Pericardium fibroblast (primary cell): Measurements from ENCODE around the gene GAPDHS. TPM values are rescaled to one million over a fixed set of nuclear protein-coding genes. Genes with fewer than 3 reads are reported as not detected.

Experiments used
- total RNA-seq: library from RNA; depleted of rRNA; stranded (reverse); fragments of >200 nt; gene quantifications from 2 replicates; pipeline ENCODE4 v1.2.3, GENCODE V29; 2015

The GAPDHS gene
- not detected in 2 replicates for total RNA-seq

GRCh38 chr19:35533201-35533821 is at the start of gene GAPDHS:
Gene GAPDHS (plus strand): TSS chr19:35533456. CDS start chr19:35533528, 72 bp downstream.

GRCh38 chr19:35490364-35490763 is 42.9 kb upstream of the GAPDHS start, which contains the start of gene KRTDAP:
Gene KRTDAP (minus strand): TSS chr19:35490464. CDS start chr19:35490442, 22 bp downstream.

GRCh38 chr19:35513628-35514281 is 19.5 kb upstream of the GAPDHS start, which contains the start of gene DMKN:
Gene DMKN (minus strand): TSS chr19:35513649. CDS start chr19:35513475, 174 bp downstream.

GRCh38 chr19:35528218-35529038 is 4.8 kb upstream of the GAPDHS start, which contains the start of gene SBSN:
Gene SBSN (minus strand): TSS chr19:35528311. CDS start chr19:35528281, 30 bp downstream.

GRCh38 chr19:35545001-35545854 is 12.0 kb downstream of the GAPDHS start, which contains the start of gene TMEM147:
Gene TMEM147 (plus strand): TSS chr19:35545626. CDS start chr19:35545740, 114 bp downstream.

GRCh38 chr19:35563207-35563829 is 30.1 kb downstream of the GAPDHS start, which contains the start of gene ATP4A:
Gene ATP4A (minus strand): TSS chr19:35563658. CDS start chr19:35563629, 29 bp downstream.

GRCh38 chr19:35585848-35586247 is 52.6 kb downstream of the GAPDHS start, which contains the start of gene PMIS2:
Gene PMIS2 (plus strand): TSS chr19:35586173. CDS start chr19:35586260, 87 bp downstream.

Other genes starting within 250 kb of the GAPDHS start
- gene MAG, start 241.3 kb upstream of the GAPDHS start, total RNA-seq: 0.82 and 0.94 TPM in 2 replicates
- 0.26 TPM in 1 of 2 replicates, not detected in the other for gene CD22, start 204.3 kb upstream of the GAPDHS start, total RNA-seq
- not detected in 2 replicates for gene FFAR1, start 185.6 kb upstream of the GAPDHS start, total RNA-seq
- 0.12 and 0.26 TPM in 2 replicates for gene FFAR3, start 175.0 kb upstream of the GAPDHS start, total RNA-seq
- not detected in 2 replicates for gene GPR42, start 162.4 kb upstream of the GAPDHS start, total RNA-seq
- not detected in 2 replicates for gene FFAR2, start 85.2 kb upstream of the GAPDHS start, total RNA-seq
- not detected in 2 replicates for gene KRTDAP, start 43.0 kb upstream of the GAPDHS start, total RNA-seq
- gene DMKN, start 19.8 kb upstream of the GAPDHS start, total RNA-seq: 22.8 and 37.0 TPM in 2 replicates
- gene SBSN, start 5.1 kb upstream of the GAPDHS start, total RNA-seq: 0.82 and 11.0 TPM in 2 replicates
- gene TMEM147, start 12.2 kb downstream of the GAPDHS start, total RNA-seq: 106 and 108 TPM in 2 replicates
- not detected in 2 replicates for gene ATP4A, start 30.2 kb downstream of the GAPDHS start, total RNA-seq
- not detected in 2 replicates for gene PMIS2, start 52.7 kb downstream of the GAPDHS start, total RNA-seq
- gene HAUS5, start 79.3 kb downstream of the GAPDHS start, total RNA-seq: 6.2 and 7.6 TPM in 2 replicates
- gene RBM42, start 95.6 kb downstream of the GAPDHS start, total RNA-seq: 75.2 and 76.0 TPM in 2 replicates
- gene ETV2, start 108.3 kb downstream of the GAPDHS start, total RNA-seq: 1.2 and 3.4 TPM in 2 replicates
- 325 and 420 TPM in 2 replicates for gene COX6B1, start 114.9 kb downstream of the GAPDHS start, total RNA-seq
- gene UPK1A, start 133.1 kb downstream of the GAPDHS start, total RNA-seq: not detected in 2 replicates
- not detected in 2 replicates for gene ZBTB32, start 171.1 kb downstream of the GAPDHS start, total RNA-seq
- gene KMT2B, start 184.5 kb downstream of the GAPDHS start, total RNA-seq: 13.9 and 17.9 TPM in 2 replicates
- 9.8 and 13.5 TPM in 2 replicates for gene IGFLR1, start 209.0 kb downstream of the GAPDHS start, total RNA-seq
- 11.0 and 18.2 TPM in 2 replicates for gene U2AF1L4, start 212.0 kb downstream of the GAPDHS start, total RNA-seq
- gene PSENEN, start 212.2 kb downstream of the GAPDHS start, total RNA-seq: 39.8 and 52.0 TPM in 2 replicates
- 11.7 and 13.5 TPM in 2 replicates for gene LIN37, start 215.1 kb downstream of the GAPDHS start, total RNA-seq
- 142 and 170 TPM in 2 replicates for gene HSPB6, start 223.6 kb downstream of the GAPDHS start, total RNA-seq
- gene PROSER3, start 224.7 kb downstream of the GAPDHS start, total RNA-seq: 5.8 and 7.5 TPM in 2 replicates
- gene ARHGAP33, start 242.1 kb downstream of the GAPDHS start, total RNA-seq: 3.0 and 6.7 TPM in 2 replicates